ENCODE measurements around the gene ZNF536.
"Not testable (repeated sequence)": the region's sequence is repeated elsewhere in the genome, so short reads cannot be mapped to it uniquely, and the experiment has no call there.

The ZNF536 gene

DNA sequence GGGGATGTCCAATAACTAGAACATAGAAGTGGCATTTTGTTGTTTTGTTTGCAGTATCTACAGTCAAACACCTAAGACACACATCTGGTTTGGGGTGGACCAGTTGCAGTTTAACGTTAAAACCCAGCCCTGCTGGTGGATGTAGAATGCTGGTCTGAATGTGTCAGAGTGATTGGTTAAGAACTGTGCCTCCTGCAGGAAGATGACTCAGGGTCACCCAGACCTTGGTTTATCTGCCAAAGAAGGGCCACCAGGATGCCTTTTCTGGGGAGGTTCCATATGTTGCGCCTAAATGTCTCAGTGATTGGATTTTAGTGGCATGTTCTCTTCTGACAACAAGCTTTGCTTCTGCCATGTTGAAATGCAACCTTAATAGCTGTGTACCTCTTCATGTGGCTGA is 23.1 kb downstream of the ZNF536 start:
- Histone ChIP-seq H3K36me3 (ENCODE audit: control insufficient read depth, insufficient read depth, low read length) (no peaks in the 10 kb centered on the region), H3K4me3 (ENCODE audit: insufficient read depth, low read depth, low read length, poor library complexity, severe bottlenecking) (no peak overlapping the region), H3K4me1 (ENCODE audit: control insufficient read depth, insufficient read depth, low read length, poor library complexity, severe bottlenecking) (no peaks in the 10 kb centered on the region), H3K27ac (ENCODE audit: insufficient read depth, low read length, poor library complexity, severe bottlenecking) (no peak overlapping the region), H3K27me3 (replicated peaks; ENCODE audit: control insufficient read depth, insufficient read depth, low read length, poor library complexity, severe bottlenecking) (no peaks in the 10 kb centered on the region), H3K9me3 (ENCODE audit: control insufficient read depth, low read length) (no peaks in the 10 kb centered on the region)
- no peak for DNase-seq

DNA sequence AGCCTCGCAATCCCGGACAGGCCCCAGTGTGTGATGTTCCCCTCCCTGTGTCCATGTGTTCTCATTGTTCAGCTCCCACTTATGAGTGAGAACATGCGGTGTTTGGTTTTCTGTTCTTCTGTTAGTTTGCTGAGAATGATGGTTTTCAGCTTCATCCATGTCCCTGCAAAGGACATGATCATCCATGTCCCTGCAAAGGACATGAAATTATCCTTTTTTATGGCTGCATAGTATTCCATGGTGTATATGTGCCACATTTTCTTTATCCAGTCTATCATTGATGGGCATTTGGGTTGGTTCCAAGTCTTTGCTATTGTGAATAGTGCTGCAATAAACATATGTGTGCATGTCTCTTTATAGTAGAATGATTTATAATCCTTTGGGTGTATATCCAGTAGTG is 26.4 kb downstream of the ZNF536 start:
- H3K36me3 ChIP-seq (ENCODE audit: control insufficient read depth, insufficient read depth, low read length); DNase-seq; H3K4me1 ChIP-seq (ENCODE audit: control insufficient read depth, insufficient read depth, low read length, poor library complexity, severe bottlenecking); H3K27me3 ChIP-seq (replicated peaks; ENCODE audit: control insufficient read depth, insufficient read depth, low read length, poor library complexity, severe bottlenecking); H3K4me3 ChIP-seq (ENCODE audit: insufficient read depth, low read depth, low read length, poor library complexity, severe bottlenecking); H3K27ac ChIP-seq (ENCODE audit: insufficient read depth, low read length, poor library complexity, severe bottlenecking); H3K9me3 ChIP-seq (ENCODE audit: control insufficient read depth, low read length): not testable (repeated sequence)

DNA sequence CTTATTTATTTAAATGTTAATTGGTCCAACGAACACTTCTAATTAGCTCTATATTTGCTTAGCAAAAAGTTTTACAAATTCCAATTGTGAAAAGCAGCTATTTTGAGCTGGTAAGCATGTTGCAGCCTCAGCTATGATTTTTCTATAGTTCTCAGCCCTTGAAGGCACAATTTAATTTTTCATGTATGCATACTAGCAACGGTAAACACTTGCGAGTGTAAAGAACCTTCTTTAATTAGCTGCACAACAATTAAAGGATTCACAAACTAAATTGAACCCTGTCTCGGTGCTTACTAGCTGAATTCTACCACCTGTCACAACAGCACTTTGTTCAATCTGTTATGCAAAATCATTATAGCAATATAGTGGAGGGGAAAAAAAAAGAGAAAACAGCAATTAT is 29.8 kb downstream of the ZNF536 start:
- H3K36me3 ChIP-seq (ENCODE audit: control insufficient read depth, insufficient read depth, low read length), result no peaks in the 10 kb centered on the region
- H3K4me3 ChIP-seq (ENCODE audit: insufficient read depth, low read depth, low read length, poor library complexity, severe bottlenecking), result no peak overlapping the region
- H3K27ac ChIP-seq (ENCODE audit: insufficient read depth, low read length, poor library complexity, severe bottlenecking), result no peak overlapping the region
- no peaks in the 10 kb centered on the region for H3K9me3 ChIP-seq (ENCODE audit: control insufficient read depth, low read length)
- no peak for DNase-seq
- no peaks in the 10 kb centered on the region for H3K27me3 ChIP-seq (replicated peaks; ENCODE audit: control insufficient read depth, insufficient read depth, low read length, poor library complexity, severe bottlenecking)
- H3K4me1 ChIP-seq (ENCODE audit: control insufficient read depth, insufficient read depth, low read length, poor library complexity, severe bottlenecking), result no peaks in the 10 kb centered on the region

DNA sequence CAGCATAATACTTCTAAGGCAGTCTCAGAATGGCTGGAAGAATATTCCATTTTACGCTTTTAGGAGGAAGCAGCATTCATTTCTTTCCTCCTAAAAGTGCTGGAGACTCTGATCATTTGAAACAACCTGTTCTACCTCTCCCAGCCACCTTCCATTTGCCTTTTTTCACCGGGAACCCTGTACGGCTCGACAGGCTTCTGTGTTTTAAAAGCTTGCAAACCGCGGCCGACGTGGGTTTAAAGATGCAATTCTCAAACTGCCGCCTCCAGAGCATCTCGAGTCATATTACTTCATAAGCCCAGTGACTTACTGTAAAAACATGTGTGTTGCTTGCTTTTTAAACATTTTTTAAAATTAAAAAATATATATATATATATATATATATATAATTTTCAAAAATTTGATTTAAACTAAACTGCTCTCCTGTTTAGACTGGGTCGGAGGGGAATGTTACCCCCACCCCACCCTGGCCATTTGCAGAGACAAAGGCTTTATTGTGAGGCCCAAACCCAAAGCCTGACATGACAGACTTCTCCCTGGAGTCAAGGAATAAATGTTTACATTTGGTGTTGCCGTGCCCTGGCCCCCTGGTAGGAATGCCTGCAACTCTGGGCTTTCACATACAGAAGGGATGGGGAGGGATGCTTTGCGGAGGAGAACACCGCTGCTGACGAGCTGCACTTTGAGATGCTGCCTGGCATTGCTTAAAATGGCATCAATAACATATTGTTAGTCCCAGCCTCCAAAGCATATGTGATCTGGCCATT is 30.4 kb downstream of the ZNF536 start:
- Histone ChIP-seq H3K27ac (ENCODE audit: insufficient read depth, low read length, poor library complexity, severe bottlenecking) (no peak overlapping the region), H3K4me3 (ENCODE audit: insufficient read depth, low read depth, low read length, poor library complexity, severe bottlenecking) (no peak overlapping the region), H3K36me3 (ENCODE audit: control insufficient read depth, insufficient read depth, low read length) (no peaks in the 10 kb centered on the region), H3K4me1 (ENCODE audit: control insufficient read depth, insufficient read depth, low read length, poor library complexity, severe bottlenecking) (no peaks in the 10 kb centered on the region), H3K9me3 (ENCODE audit: control insufficient read depth, low read length) (no peaks in the 10 kb centered on the region), H3K27me3 (replicated peaks; ENCODE audit: control insufficient read depth, insufficient read depth, low read length, poor library complexity, severe bottlenecking) (no peaks in the 10 kb centered on the region)
- no peak for DNase-seq

DNA sequence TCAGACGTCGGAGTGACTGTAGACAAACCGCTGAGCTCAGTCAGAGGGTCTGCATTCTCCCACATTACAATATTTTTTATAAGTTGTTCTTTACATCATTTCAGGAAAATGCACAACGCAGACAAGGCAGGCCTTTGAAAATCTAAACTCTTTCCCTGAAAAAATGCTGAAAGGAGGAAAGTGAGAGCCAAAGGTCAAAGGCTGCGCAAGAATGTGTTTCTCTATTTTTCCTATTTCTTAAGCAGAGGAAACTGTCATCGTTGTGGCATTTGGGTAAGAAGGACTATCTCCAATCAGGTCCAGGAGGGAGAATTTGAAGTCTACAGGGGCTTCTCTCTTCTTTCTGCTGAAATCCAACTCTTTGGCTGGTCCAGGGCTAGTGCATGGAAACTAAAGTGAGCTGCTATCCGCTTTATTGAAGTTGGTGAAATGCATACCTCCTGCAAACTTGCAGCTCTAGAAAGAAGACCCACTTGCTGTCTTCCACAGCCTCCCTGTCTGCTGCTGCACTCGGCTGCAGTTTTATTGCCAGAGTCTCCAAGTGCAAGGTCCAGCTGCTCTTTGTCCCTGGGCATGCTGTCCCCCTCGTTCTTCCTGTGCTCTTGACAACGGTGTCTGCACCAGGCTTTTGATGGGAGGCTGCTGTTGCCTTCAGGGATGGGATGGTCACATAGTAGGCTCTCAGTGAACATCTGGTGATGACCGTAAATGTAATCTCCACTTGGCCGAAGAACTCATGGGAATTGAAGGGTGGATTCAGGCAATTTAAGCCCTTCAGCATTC is 31.2 kb downstream of the ZNF536 start:
- no peaks in the 10 kb centered on the region for H3K27me3 ChIP-seq (replicated peaks; ENCODE audit: control insufficient read depth, insufficient read depth, low read length, poor library complexity, severe bottlenecking)
- no peak overlapping the region for H3K4me3 ChIP-seq (ENCODE audit: insufficient read depth, low read depth, low read length, poor library complexity, severe bottlenecking)
- no peaks in the 10 kb centered on the region for H3K4me1 ChIP-seq (ENCODE audit: control insufficient read depth, insufficient read depth, low read length, poor library complexity, severe bottlenecking)
- H3K36me3 ChIP-seq (ENCODE audit: control insufficient read depth, insufficient read depth, low read length), result no peaks in the 10 kb centered on the region
- H3K27ac ChIP-seq (ENCODE audit: insufficient read depth, low read length, poor library complexity, severe bottlenecking), result no peak overlapping the region
- no peaks in the 10 kb centered on the region for H3K9me3 ChIP-seq (ENCODE audit: control insufficient read depth, low read length)
- no peak for DNase-seq

DNA sequence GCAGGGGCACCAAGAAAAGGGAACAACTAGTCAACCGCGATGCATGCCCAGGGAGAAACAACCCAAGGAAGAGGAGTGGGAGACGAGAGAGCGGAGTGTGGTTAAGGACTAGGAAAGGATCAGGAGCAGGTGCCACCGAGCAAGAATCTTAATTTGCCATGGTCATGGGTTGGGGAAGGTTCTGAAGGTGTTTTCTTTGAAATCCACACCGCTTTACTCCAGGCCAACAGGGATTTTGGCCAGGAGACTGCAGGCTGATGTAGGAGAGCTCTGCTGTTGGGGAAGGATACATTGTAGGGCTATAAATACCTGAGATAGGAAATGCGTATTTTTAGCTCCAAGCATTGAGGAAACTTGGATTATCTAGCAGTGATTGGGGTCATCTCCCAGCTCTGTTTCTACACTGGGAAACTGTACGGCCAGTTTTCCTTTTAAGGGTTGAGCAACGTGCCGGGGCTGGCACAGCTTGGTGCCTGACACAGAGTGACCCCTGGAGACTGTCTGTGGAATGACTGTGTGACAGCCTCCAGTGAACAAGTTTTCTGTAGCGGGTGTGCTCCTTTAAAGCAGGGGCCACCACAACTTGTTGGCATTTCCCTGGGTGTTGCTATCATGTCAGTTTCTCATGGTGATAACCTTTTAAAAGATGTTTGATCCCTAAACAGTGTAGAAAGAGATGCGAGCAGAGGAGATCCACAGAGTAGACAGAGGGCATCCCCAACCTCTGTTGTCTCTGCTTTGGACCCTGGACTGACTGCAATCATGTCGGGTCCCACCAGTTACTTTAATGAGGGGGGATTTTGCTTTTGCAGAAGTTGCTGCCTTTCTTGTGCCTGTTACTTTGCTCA is 34.3 kb downstream of the ZNF536 start:
- Histone ChIP-seq H3K9me3 (ENCODE audit: control insufficient read depth, low read length) (no peaks in the 10 kb centered on the region), H3K4me1 (ENCODE audit: control insufficient read depth, insufficient read depth, low read length, poor library complexity, severe bottlenecking) (no peaks in the 10 kb centered on the region), H3K27ac (ENCODE audit: insufficient read depth, low read length, poor library complexity, severe bottlenecking) (no peak overlapping the region), H3K27me3 (replicated peaks; ENCODE audit: control insufficient read depth, insufficient read depth, low read length, poor library complexity, severe bottlenecking) (no peaks in the 10 kb centered on the region), H3K36me3 (ENCODE audit: control insufficient read depth, insufficient read depth, low read length) (no peaks in the 10 kb centered on the region), H3K4me3 (ENCODE audit: insufficient read depth, low read depth, low read length, poor library complexity, severe bottlenecking) (no peak overlapping the region)
- DNase-seq, result no peak

DNA sequence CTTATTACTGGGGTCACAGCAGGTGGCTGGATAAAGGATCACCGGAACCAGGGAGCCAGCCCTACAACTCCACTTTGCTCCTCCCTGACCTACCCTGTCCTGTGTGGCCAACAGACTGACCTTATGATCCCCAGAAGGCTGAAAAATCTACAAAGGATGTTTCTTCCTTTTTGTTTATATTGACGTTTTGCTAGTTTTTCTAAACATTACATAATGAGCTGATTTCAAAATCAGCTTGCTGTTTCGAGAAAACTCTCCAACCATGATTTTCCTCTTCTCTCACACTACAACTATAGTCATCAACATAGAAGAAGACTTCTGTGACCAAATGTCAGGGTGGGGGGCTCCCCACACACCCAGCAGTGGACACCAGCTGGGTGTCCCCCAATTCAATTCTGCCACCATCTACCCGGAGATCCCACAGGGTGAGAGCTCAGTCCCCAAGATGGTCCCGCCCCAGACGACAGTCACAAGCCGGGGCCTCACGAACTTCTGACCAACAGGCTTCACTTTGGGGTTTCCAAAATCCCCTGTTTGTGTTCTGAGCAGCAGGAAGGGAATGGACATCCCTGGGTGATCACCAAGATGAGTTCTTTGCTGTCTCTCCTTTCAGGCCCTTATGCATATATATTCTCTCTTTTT is 35.0 kb downstream of the ZNF536 start:
- Histone ChIP-seq H3K27me3 (replicated peaks; ENCODE audit: control insufficient read depth, insufficient read depth, low read length, poor library complexity, severe bottlenecking) (no peaks in the 10 kb centered on the region), H3K9me3 (ENCODE audit: control insufficient read depth, low read length) (no peaks in the 10 kb centered on the region), H3K4me1 (ENCODE audit: control insufficient read depth, insufficient read depth, low read length, poor library complexity, severe bottlenecking) (no peaks in the 10 kb centered on the region), H3K4me3 (ENCODE audit: insufficient read depth, low read depth, low read length, poor library complexity, severe bottlenecking) (no peak overlapping the region), H3K36me3 (ENCODE audit: control insufficient read depth, insufficient read depth, low read length) (no peaks in the 10 kb centered on the region), H3K27ac (ENCODE audit: insufficient read depth, low read length, poor library complexity, severe bottlenecking) (no peak overlapping the region)
- DNase-seq, result no peak

DNA sequence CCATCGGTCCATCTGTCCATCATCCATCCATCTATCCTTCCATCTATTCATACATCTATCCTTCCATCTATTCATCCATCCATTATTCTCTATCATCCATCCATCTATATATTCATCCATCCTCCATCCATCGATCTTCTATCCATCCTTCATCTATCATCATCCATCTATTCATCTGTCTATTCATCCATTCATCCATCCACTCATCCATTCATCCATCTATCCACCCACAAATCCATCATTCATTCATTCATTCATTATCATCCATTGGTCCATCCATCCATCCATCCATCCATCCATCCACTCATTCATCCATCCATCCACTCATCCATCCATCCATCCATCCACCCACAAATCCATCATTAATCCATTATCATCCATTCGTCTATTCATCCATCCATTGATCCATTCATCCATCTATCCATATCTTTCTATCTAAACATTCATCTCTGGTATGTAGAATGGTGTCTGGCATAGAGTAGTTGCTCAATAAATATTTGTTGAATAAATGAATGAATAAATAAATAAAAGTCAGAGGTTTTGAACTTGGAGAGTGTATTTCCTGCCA is 36.6 kb downstream of the ZNF536 start:
- Histone ChIP-seq H3K27me3 (replicated peaks; ENCODE audit: control insufficient read depth, insufficient read depth, low read length, poor library complexity, severe bottlenecking) (no peaks in the 10 kb centered on the region), H3K27ac (ENCODE audit: insufficient read depth, low read length, poor library complexity, severe bottlenecking) (no peak overlapping the region), H3K4me1 (ENCODE audit: control insufficient read depth, insufficient read depth, low read length, poor library complexity, severe bottlenecking) (no peaks in the 10 kb centered on the region), H3K9me3 (ENCODE audit: control insufficient read depth, low read length) (no peaks in the 10 kb centered on the region), H3K36me3 (ENCODE audit: control insufficient read depth, insufficient read depth, low read length) (no peaks in the 10 kb centered on the region), H3K4me3 (ENCODE audit: insufficient read depth, low read depth, low read length, poor library complexity, severe bottlenecking) (no peak overlapping the region)
- DNase-seq, result no peak

DNA sequence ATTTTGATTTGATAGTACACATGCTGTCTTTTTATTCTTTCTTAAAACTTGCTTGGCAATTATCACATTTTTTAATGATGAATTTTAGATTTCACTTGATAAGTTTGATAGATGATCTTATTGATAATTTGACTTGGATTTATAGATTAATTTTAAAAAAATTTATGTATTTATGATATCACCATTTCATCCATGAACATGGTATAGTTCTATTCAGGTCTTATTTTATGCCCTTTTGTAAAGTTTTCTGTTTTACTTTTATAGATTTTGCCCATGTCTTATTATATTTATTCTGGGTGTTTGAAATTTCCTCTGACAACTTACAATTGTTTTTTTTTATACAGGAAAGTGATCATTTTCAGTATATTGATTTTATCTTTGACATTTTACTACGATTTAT is 39.5 kb downstream of the ZNF536 start:
- Histone ChIP-seq H3K4me1 (ENCODE audit: control insufficient read depth, insufficient read depth, low read length, poor library complexity, severe bottlenecking) (no peaks in the 10 kb centered on the region), H3K4me3 (ENCODE audit: insufficient read depth, low read depth, low read length, poor library complexity, severe bottlenecking) (no peak overlapping the region), H3K27ac (ENCODE audit: insufficient read depth, low read length, poor library complexity, severe bottlenecking) (no peak overlapping the region), H3K9me3 (ENCODE audit: control insufficient read depth, low read length) (no peaks in the 10 kb centered on the region), H3K27me3 (replicated peaks; ENCODE audit: control insufficient read depth, insufficient read depth, low read length, poor library complexity, severe bottlenecking) (no peaks in the 10 kb centered on the region), H3K36me3 (ENCODE audit: control insufficient read depth, insufficient read depth, low read length) (no peaks in the 10 kb centered on the region)
- no peak for DNase-seq

Data from effector memory CD4-positive, alpha-beta T cell (primary cell).